Right lobe of liver (tissue), 4 donors: ENCODE measurements around the gene EPB41L4B.

ENCODE experiments used
- POLR2A ChIP-seq: fragments of 450-650 bp; IDR thresholded peaks from one replicate; pipeline ENCODE4 v1.6.1; 2017; ENCODE audit warnings: antibody characterized with exemption, mild to moderate bottlenecking
- TF ChIP-seq, protein P1 (sequence below), 4 donors: fragments of 200-600 bp in 3 of 4; fragments of 450-650 bp in 1 of 4; IDR thresholded peaks; one replicate each; pipeline versions ENCODE4 v1.5.1 to v1.8.0; 2016 to 2022; ENCODE audit warnings: antibody characterized with exemption in 4 of 4, mild to moderate bottlenecking in 2 of 4
- donor health status: DM: no; HTN: no; CAD: no.
- donor health status: DM: no; HTN: no; CAD: no.
- donor health status: DM: no; HTN: yes; CAD: no.

GRCh38 chr9:109176963-109177362 lies 143.9 kb downstream of the EPB41L4B start:
- TF ChIP-seq, protein P1, sequence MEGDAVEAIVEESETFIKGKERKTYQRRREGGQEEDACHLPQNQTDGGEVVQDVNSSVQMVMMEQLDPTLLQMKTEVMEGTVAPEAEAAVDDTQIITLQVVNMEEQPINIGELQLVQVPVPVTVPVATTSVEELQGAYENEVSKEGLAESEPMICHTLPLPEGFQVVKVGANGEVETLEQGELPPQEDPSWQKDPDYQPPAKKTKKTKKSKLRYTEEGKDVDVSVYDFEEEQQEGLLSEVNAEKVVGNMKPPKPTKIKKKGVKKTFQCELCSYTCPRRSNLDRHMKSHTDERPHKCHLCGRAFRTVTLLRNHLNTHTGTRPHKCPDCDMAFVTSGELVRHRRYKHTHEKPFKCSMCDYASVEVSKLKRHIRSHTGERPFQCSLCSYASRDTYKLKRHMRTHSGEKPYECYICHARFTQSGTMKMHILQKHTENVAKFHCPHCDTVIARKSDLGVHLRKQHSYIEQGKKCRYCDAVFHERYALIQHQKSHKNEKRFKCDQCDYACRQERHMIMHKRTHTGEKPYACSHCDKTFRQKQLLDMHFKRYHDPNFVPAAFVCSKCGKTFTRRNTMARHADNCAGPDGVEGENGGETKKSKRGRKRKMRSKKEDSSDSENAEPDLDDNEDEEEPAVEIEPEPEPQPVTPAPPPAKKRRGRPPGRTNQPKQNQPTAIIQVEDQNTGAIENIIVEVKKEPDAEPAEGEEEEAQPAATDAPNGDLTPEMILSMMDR (IDR thresholded peaks at IDR 0.05), result no peak
- no peak for TF ChIP-seq POLR2A
